ENCODE measurements around the gene TOE1. TPM values are rescaled to one million over a fixed set of nuclear protein-coding genes. Genes with fewer than 3 reads are reported as not detected.

The TOE1 gene
- total RNA-seq, 1 experiment from 2014 or later, result 11.5 TPM

DNA sequence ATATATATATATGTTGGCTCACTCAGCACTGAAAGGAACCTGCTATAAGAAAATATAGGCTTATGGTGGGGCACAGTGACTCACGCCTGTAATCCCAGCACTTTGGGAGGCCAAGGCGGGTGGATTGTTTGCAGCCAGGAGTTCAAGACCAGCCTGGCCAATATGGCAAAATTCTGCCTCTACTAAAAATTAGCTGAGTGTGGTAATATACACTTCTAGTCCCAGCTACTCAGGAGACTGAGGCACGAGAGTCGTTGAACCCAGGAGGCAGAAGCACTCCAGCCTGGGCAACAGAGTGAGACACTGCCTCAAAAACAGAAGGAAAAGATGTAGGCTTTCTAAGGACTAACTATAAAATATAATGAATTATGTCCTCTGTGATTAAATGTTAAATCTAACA lies 14.9 kb downstream of the TOE1 start:
- no peaks in the 10 kb centered on the region for H3K79me2 ChIP-seq (ENCODE audit: insufficient read depth, low read length)
- no peak overlapping the region for H2AFZ ChIP-seq (ENCODE audit: low read depth, low read length, poor library complexity, severe bottlenecking)
- POLR2A ChIA-PET, result no interaction called here
- TF ChIP-seq CTCF (IDR thresholded peaks at IDR 0.05 in 2 of 3, conservative IDR thresholded peaks at IDR 0.05 in 1 of 3; ENCODE audit: borderline replicate concordance in 1 of 3, insufficient read depth in 1 of 3, low read depth in 2 of 3, low read length in 2 of 3), result no peak
- TF ChIP-seq RAD21 (IDR thresholded peaks at IDR 0.05; ENCODE audit: low read depth), result no peak
- no peak for TF ChIP-seq FOSL1 (IDR thresholded peaks at IDR 0.05; ENCODE audit: low read depth)
- TF ChIP-seq POLR2AphosphoS5 (IDR thresholded peaks at IDR 0.05; ENCODE audit: low read depth, low read length), result no peak
- TF ChIP-seq EZH2phosphoT487 (IDR thresholded peaks at IDR 0.05; ENCODE audit: borderline replicate concordance), result no peak
- TF ChIP-seq ZFX (IDR thresholded peaks at IDR 0.05), result no peak
- TF ChIP-seq, protein P1, sequence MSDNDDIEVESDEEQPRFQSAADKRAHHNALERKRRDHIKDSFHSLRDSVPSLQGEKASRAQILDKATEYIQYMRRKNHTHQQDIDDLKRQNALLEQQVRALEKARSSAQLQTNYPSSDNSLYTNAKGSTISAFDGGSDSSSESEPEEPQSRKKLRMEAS (IDR thresholded peaks at IDR 0.05), result no peak
- no peak for TF ChIP-seq CEBPB (IDR thresholded peaks at IDR 0.05; ENCODE audit: low read depth)
- no peak for TF ChIP-seq ZNF274 (IDR thresholded peaks at IDR 0.05; ENCODE audit: low read depth, low read length)
- TF ChIP-seq POLR2A (IDR thresholded peaks at IDR 0.05; ENCODE audit: borderline replicate concordance, extremely low read depth, insufficient read depth, insufficient read length), result no peak
- TF ChIP-seq SP1 (IDR thresholded peaks at IDR 0.05; ENCODE audit: low read depth), result no peak
- TF ChIP-seq, protein P2, sequence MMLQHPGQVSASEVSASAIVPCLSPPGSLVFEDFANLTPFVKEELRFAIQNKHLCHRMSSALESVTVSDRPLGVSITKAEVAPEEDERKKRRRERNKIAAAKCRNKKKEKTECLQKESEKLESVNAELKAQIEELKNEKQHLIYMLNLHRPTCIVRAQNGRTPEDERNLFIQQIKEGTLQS (IDR thresholded peaks at IDR 0.05), result no peak
- DNase-seq (ENCODE audit: low read depth, low spot score) (no peak), ATAC-seq (no peak)
- H3K9me2 ChIP-seq (ENCODE audit: insufficient read depth), result no peaks in the 10 kb centered on the region
- peaks cover 13 to 18% of the 10 kb centered on the region in 2 experiments for H3K4me1 ChIP-seq (ENCODE audit: control insufficient read depth in 1 of 2, insufficient read depth in 2 of 2, low read length in 2 of 2)
- CTCF ChIA-PET, result interaction anchor here (0.6 kb wide), 1 partner anchor 344 kb away, joined by 3 read pairs; the partner anchor contains the start of gene HECTD3
- H3K4me2 ChIP-seq (ENCODE audit: low read length), result no peak overlapping the region
- no peak overlapping the region for H3K4me3 ChIP-seq (replicated peaks in 1 of 2; ENCODE audit: low read depth in 1 of 2, low read length in 2 of 2)
- RAD21 ChIA-PET (ENCODE audit: low non-redundant PET in 1 of 2, low total read pairs in 2 of 2, uncharacterized antibody in 2 of 2, unreplicated experiment in 2 of 2), result no interaction called here
- H3K27ac ChIP-seq (ENCODE audit: low read depth, low read length), result no peak overlapping the region
- no TSS peak for BruUV-seq (replicated peaks)
- H4K20me1 ChIP-seq (ENCODE audit: insufficient read depth), result no peaks in the 10 kb centered on the region
- H3K27me3 ChIP-seq (ENCODE audit: insufficient read depth, low read length), result no peaks in the 10 kb centered on the region
- no peak overlapping the region for H3K9ac ChIP-seq (ENCODE audit: low read length)
- intact Hi-C loops (cut with micrococcal nuclease), result no loop called here
- no peaks in the 10 kb centered on the region for H3K9me3 ChIP-seq (ENCODE audit: control insufficient read depth in 1 of 2, insufficient read depth in 1 of 2, low read depth in 1 of 2, low read length in 2 of 2)
- no peaks in the 10 kb centered on the region for H3K36me3 ChIP-seq (ENCODE audit: control insufficient read depth in 1 of 2, insufficient read depth in 2 of 2, low read length in 2 of 2)

Data from HCT116 (cell line).